A549 (cell line): Measurements from ENCODE around the gene LINC01488. TPM values are rescaled to one million over a fixed set of nuclear protein-coding genes. Genes with fewer than 3 reads are reported as not detected.

Source experiments
- ATAC-seq, 2 experiments: fragments of 200-7000 bp in 1 of 2; fragments of >200 bp in 1 of 2; cut with Nextera tagmentation in 1 of 2; cut with Tn5 transposase in 1 of 2; 3 replicates each; pipeline versions ENCODE4 v1.8.0 to v1.9.1; 2018 to 2020; ENCODE audit warnings: mild to moderate bottlenecking in 1 of 2, moderate library complexity in 1 of 2
- CTCF ChIA-PET: fragments of 300-600 bp; sonication (Branson Sonifier 250); formaldehyde crosslinking; extraction: SDS; loops from one replicate; lab custom pipeline; 2021; ENCODE audit warnings: antibody characterized with exemption, inconsistent platforms; lab: Yijun Ruan, JAX
- POLR2A ChIA-PET: fragments of 350-600 bp; formaldehyde crosslinking; extraction: SDS; loops from one replicate; lab custom pipeline; 2021; ENCODE audit warnings: antibody characterized with exemption, inconsistent platforms; lab: Yijun Ruan, JAX
- DNase-seq, 2 experiments: peaks; one replicate each; pipeline versions ENCODE4 v3.0.0 to v3.0.0-alpha.2; 2011 to 2016; ENCODE audit warnings: low read depth in 1 of 2, low spot score in 1 of 2
- FAIRE-seq: peaks from 2 replicates; lab custom pipeline; 2011; peaks lifted over from hg19 to GRCh38; lab: Jason Lieb, UNC
- H3K27ac ChIP-seq, 2 experiments: fragments of >200 bp; sonication (Bioruptor Twin); formaldehyde crosslinking; 3 replicates each; pipeline ENCODE4 v1.5.1; 2016 to 2017
- H3K4me1 ChIP-seq: fragments of >200 bp; sonication (Bioruptor Twin); formaldehyde crosslinking; 3 replicates; pipeline ENCODE4 v1.6.1; 2016
- H3K4me2 ChIP-seq: fragments of >200 bp; sonication (Bioruptor Twin); formaldehyde crosslinking; 3 replicates; pipeline ENCODE4 v1.6.1; 2016
- H3K4me3 ChIP-seq: fragments of >200 bp; sonication (Bioruptor Twin); formaldehyde crosslinking; 3 replicates; pipeline ENCODE4 v1.5.1; 2016
- H3K9me3 ChIP-seq: fragments of >200 bp; sonication (Bioruptor Twin); formaldehyde crosslinking; 3 replicates; pipeline ENCODE4 v1.6.1; 2016
- CTCF ChIP-seq: fragments of >200 bp; sonication (Bioruptor Twin); formaldehyde crosslinking; IDR thresholded peaks from 3 replicates; pipeline ENCODE4 v1.5.1; 2016
- ELK1 ChIP-seq: fragments of 150-350 bp; IDR thresholded peaks from 2 replicates; pipeline ENCODE4 v1.6.1; 2014; ENCODE audit warnings: low read depth, mild to moderate bottlenecking, low read length
- FOSB ChIP-seq: fragments of 250-450 bp; sonication (Bioruptor Pico); IDR thresholded peaks from 2 replicates; pipeline ENCODE4 v1.5.0; 2020; ENCODE audit warnings: mild to moderate bottlenecking, moderate library complexity
- FOXS1 ChIP-seq: fragments of 250-450 bp; sonication (Bioruptor Pico); IDR thresholded peaks from 2 replicates; pipeline ENCODE4 v1.5.0; 2020; ENCODE audit warnings: mild to moderate bottlenecking, moderate library complexity
- GATA3 ChIP-seq: IDR thresholded peaks from 2 replicates; pipeline ENCODE4 v1.6.1; 2012; ENCODE audit warnings: borderline replicate concordance
- HDAC2 ChIP-seq: fragments of 200-600 bp; sonication (generic); IDR thresholded peaks from 2 replicates; pipeline ENCODE4 v1.6.1; 2016
- HES2 ChIP-seq: fragments of >200 bp; sonication (Bioruptor Twin); formaldehyde crosslinking; IDR thresholded peaks from 2 replicates; pipeline ENCODE4 v1.6.1; 2016
- HOXB5 ChIP-seq: fragments of 250-450 bp; sonication (Bioruptor Pico); IDR thresholded peaks from 2 replicates; pipeline ENCODE4 v1.5.0; 2020; ENCODE audit warnings: mild to moderate bottlenecking, moderate library complexity
- JUN ChIP-seq, 2 experiments: fragments of >200 bp; sonication (Bioruptor Twin); formaldehyde crosslinking; IDR thresholded peaks; 2 replicates in 1 of 2; 3 replicates in 1 of 2; pipeline ENCODE4 v1.6.1; 2016 to 2017
- JUNB ChIP-seq: fragments of >200 bp; sonication (Bioruptor Twin); formaldehyde crosslinking; IDR thresholded peaks from 2 replicates; pipeline ENCODE4 v1.6.1; 2016
- MAZ ChIP-seq: fragments of 150-350 bp; IDR thresholded peaks from 2 replicates; pipeline ENCODE4 v1.6.1; 2014; ENCODE audit warnings: antibody characterized with exemption, low read depth, low read length, borderline replicate concordance
- NPAS2 ChIP-seq: fragments of 250-450 bp; sonication (Bioruptor Pico); IDR thresholded peaks from 2 replicates; pipeline ENCODE4 v1.8.0; 2022; ENCODE audit warnings: mild to moderate bottlenecking, moderate library complexity, borderline replicate concordance
- NR3C1 ChIP-seq: fragments of >200 bp; sonication (Bioruptor Twin); formaldehyde crosslinking; IDR thresholded peaks from 3 replicates; pipeline ENCODE4 v1.6.1; 2017
- PBX3 ChIP-seq: IDR thresholded peaks from 2 replicates; pipeline ENCODE4 v1.6.1; 2012
- RCOR1 ChIP-seq: fragments of 150-350 bp; IDR thresholded peaks from 2 replicates; pipeline ENCODE4 v1.6.1; 2014; ENCODE audit warnings: antibody characterized with exemption, low read length, low read depth
- RFX5 ChIP-seq: fragments of 450-650 bp; IDR thresholded peaks from 2 replicates; pipeline ENCODE4 v1.7.1; 2014; ENCODE audit warnings: antibody characterized with exemption, mild to moderate bottlenecking, moderate library complexity
- SREBF2 ChIP-seq: fragments of 450-650 bp; IDR thresholded peaks from 2 replicates; pipeline ENCODE4 v1.6.1; 2014; ENCODE audit warnings: mild to moderate bottlenecking, moderate library complexity
- USF2 ChIP-seq: fragments of 450-650 bp; IDR thresholded peaks from 2 replicates; pipeline ENCODE4 v1.6.1; 2014; ENCODE audit warnings: antibody characterized with exemption
- ZC3H11A ChIP-seq: fragments of 450-650 bp; IDR thresholded peaks from 2 replicates; pipeline ENCODE4 v1.6.1; 2014; ENCODE audit warnings: antibody characterized with exemption, mild to moderate bottlenecking
- ZNF302 ChIP-seq: fragments of 250-450 bp; sonication (Bioruptor Pico); IDR thresholded peaks from 2 replicates; pipeline ENCODE4 v1.9.0; 2021; ENCODE audit warnings: inconsistent platforms, mild to moderate bottlenecking, moderate library complexity
- ZSCAN20 ChIP-seq: fragments of 250-450 bp; sonication (Bioruptor Pico); IDR thresholded peaks from 2 replicates; pipeline ENCODE4 v1.8.0; 2022; ENCODE audit warnings: mild to moderate bottlenecking, moderate library complexity
- WGBS: methylation state at CpG from one replicate; pipeline ENCODE4 v1.1.6; 2017; ENCODE audit errors: missing lambda C conversion rate; 5-methylcytosine and 5-hydroxymethylcytosine counted together
- polyA plus RNA-seq, 4 experiments: library from polyadenylated mRNA; depleted of rRNA in 3 of 4; stranded (reverse); fragments of >200 nt; fragmentation: RNase III in 1 of 4; extraction: RNeasy Plus Mini Kit Qiagen cat#74134 plus additional on column Dnase treatment in 1 of 4; gene quantifications; 2 replicates in 3 of 4; 3 replicates in 1 of 4; pipeline ENCODE4 v1.2.3, GENCODE V29; 2011 to 2017

LINC01488 gene
- polyA plus RNA-seq, 2 of the 4 experiments (the other 2 are of a cell fraction) = 0.05 TPM; not detected in 1

GRCh38 chr11:69453151-69453550 is 28.3 kb upstream of the LINC01488 start:
- Histone ChIP-seq H3K4me2 (no peak overlapping the region), H3K4me3 (no peak overlapping the region), H3K9me3 (no peaks in the 10 kb centered on the region), H3K27ac (no peak overlapping the region), H3K4me1 (0 out of 3 replicates have a peak, but pooled peaks cover under 1% of the 10 kb centered on the region)
- 69% methylated on average over 2 of the region's 6 CpGs for WGBS
- POLR2A ChIA-PET = no interaction called here
- CTCF ChIA-PET = interaction anchor here (0.7 to 0.9 kb wide), 2 partner anchors 15 to 65 kb away, joined by 3 read pairs; no protein-coding TSS in a partner anchor
- FAIRE-seq = no peak
- DNase-seq = no peak
- no peak for ATAC-seq
- TF ChIP-seq ELK1 (no peak), HDAC2 (no peak), JUNB (no peak), ZNF302 (CRISPR knock-in tag) (no peak), RCOR1 (no peak), GATA3 (no peak), FOXS1 (no peak), ZC3H11A (no peak)
- TF ChIP-seq, all 56 proteins: peak for 0

- DNase-seq (no peak), ATAC-seq (no peak), FAIRE-seq (no peak)
- Histone ChIP-seq H3K9me3 (no peaks in the 10 kb centered on the region), H3K4me2 (no peak overlapping the region), H3K27ac (no peak overlapping the region), H3K4me1 (no peaks in the 10 kb centered on the region), H3K4me3 (no peak overlapping the region)
- POLR2A ChIA-PET = no interaction called here
- TF ChIP-seq ELK1 (no peak), JUN (IDR thresholded peaks at IDR 0.05) (no peak), CTCF (no peak), FOXS1 (no peak)
- CTCF ChIA-PET = interaction anchor here (0.7 kb wide), 2 partner anchors 64 to 352 kb away, joined by 3 read pairs; no protein-coding TSS in a partner anchor
- WGBS = 82% methylated on average over 7 of the region's 7 CpGs
Measured at GRCh38 chr11:69454018-69454417, 27.4 kb upstream of the LINC01488 start.

GRCh38 chr11:69455969-69456368 is 25.5 kb upstream of the LINC01488 start:
- WGBS = 57% methylated on average over 2 of the region's 4 CpGs
- Histone ChIP-seq H3K4me2 (no peak overlapping the region), H3K4me1 (no peaks in the 10 kb centered on the region), H3K9me3 (peaks cover 17% of the 10 kb centered on the region), H3K4me3 (no peak overlapping the region), H3K27ac (no peak overlapping the region)
- no peak for ATAC-seq
- ChIA-PET CTCF (interaction anchor here (0.8 to 1.1 kb wide), 2 partner anchors 10 to 187 kb away, joined by 3 read pairs; no protein-coding TSS in a partner anchor), POLR2A (no interaction called here)
- no peak for DNase-seq
- TF ChIP-seq GATA3 = no peak
- no peak for TF ChIP-seq SREBF2
- TF ChIP-seq FOXS1 = no peak
- no peak for TF ChIP-seq NPAS2 (CRISPR knock-in tag)
- TF ChIP-seq NR3C1 = no peak
- TF ChIP-seq JUNB = no peak
- no peak for TF ChIP-seq ZSCAN20 (CRISPR knock-in tag)
- TF ChIP-seq HOXB5 = no peak
- TF ChIP-seq HES2 = no peak
- no peak for TF ChIP-seq MAZ
- no peak for TF ChIP-seq USF2
- no peak for TF ChIP-seq ZNF302 (CRISPR knock-in tag)
- no peak for TF ChIP-seq PBX3
- TF ChIP-seq RFX5 = no peak
- TF ChIP-seq FOSB (CRISPR knock-in tag) = no peak
- no peak for FAIRE-seq
